ENCODE results near the gene ABCA12. TPM values are rescaled to one million over a fixed set of nuclear protein-coding genes. Genes with fewer than 3 reads are reported as not detected.
A peak's percentile ranks its signal among the peaks of the same experiment; 100 is the strongest.

The ABCA12 gene
- total RNA-seq, 1 experiment from 2014 or later = 1.3 TPM

GRCh38 chr2:215002500-215002899, 135.9 kb downstream of the ABCA12 start:
- TF ChIP-seq EZH2phosphoT487 (IDR thresholded peaks at IDR 0.05; ENCODE audit: borderline replicate concordance) = no peak
- no peak for TF ChIP-seq SP1 (IDR thresholded peaks at IDR 0.05; ENCODE audit: low read depth)
- TF ChIP-seq JUND (IDR thresholded peaks at IDR 0.05) = no peak
- TF ChIP-seq ZNF274 (IDR thresholded peaks at IDR 0.05; ENCODE audit: low read depth, low read length) = no peak
- 0 out of 2 replicates have a peak, but pooled peaks have one; percentile 22 for TF ChIP-seq EGR1 (IDR thresholded peaks at IDR 0.05; ENCODE audit: low read depth)
- no peak for TF ChIP-seq POLR2AphosphoS5 (IDR thresholded peaks at IDR 0.05; ENCODE audit: low read depth, low read length)
- TF ChIP-seq CTCF (IDR thresholded peaks at IDR 0.05 in 2 of 3, conservative IDR thresholded peaks at IDR 0.05 in 1 of 3; ENCODE audit: borderline replicate concordance in 1 of 3, insufficient read depth in 1 of 3, low read depth in 2 of 3, low read length in 2 of 3) = peak; percentile 45 to 76 (median 62); a peak in 5 of 6 replicates
- TF ChIP-seq ELF1 (IDR thresholded peaks at IDR 0.05; ENCODE audit: borderline replicate concordance, low read depth) = no peak
- no peak for TF ChIP-seq ZFX (IDR thresholded peaks at IDR 0.05)
- no peak for TF ChIP-seq EZH2 (IDR thresholded peaks at IDR 0.05)
- no peak for TF ChIP-seq CEBPB (IDR thresholded peaks at IDR 0.05; ENCODE audit: low read depth)
- no peak for TF ChIP-seq TCF7L2 (IDR thresholded peaks at IDR 0.05; ENCODE audit: borderline replicate concordance, extremely low read depth, insufficient read depth, insufficient read length)
- no peak for TF ChIP-seq SIN3A (IDR thresholded peaks at IDR 0.05; ENCODE audit: low read depth)
- TF ChIP-seq YY1 (IDR thresholded peaks at IDR 0.05; ENCODE audit: extremely low read depth, insufficient replicate concordance, low read depth, low read length) = no peak
- TF ChIP-seq ZBTB33 (IDR thresholded peaks at IDR 0.05; ENCODE audit: extremely low read depth, insufficient replicate concordance, low read length) = no peak
- TF ChIP-seq RAD21 (IDR thresholded peaks at IDR 0.05; ENCODE audit: low read depth) = peak; percentile 72
- TF ChIP-seq FOSL1 (IDR thresholded peaks at IDR 0.05; ENCODE audit: low read depth) = no peak
- TF ChIP-seq MAX (IDR thresholded peaks at IDR 0.05) = no peak
- no peak for TF ChIP-seq CBX3 (IDR thresholded peaks at IDR 0.05; ENCODE audit: low read depth)
- TF ChIP-seq ATF3 (IDR thresholded peaks at IDR 0.05) = no peak
- ATAC-seq (peak; percentile 74), DNase-seq (ENCODE audit: low read depth, low spot score) (peak; percentile 31)
- intact Hi-C loops (cut with micrococcal nuclease) = loop anchor here (2.0 to 5.0 kb wide), 2 partner anchors 1196 to 1750 kb away; no protein-coding TSS in a partner anchor
- Histone ChIP-seq H3K36me3 (ENCODE audit: control insufficient read depth in 1 of 2, insufficient read depth in 2 of 2, low read length in 2 of 2) (no peaks in the 10 kb centered on the region), H3K4me3 (replicated peaks in 1 of 2; ENCODE audit: low read depth in 1 of 2, low read length in 2 of 2) (no peak overlapping the region), H2AFZ (ENCODE audit: low read depth, low read length, poor library complexity, severe bottlenecking) (peak overlapping the region; percentile 53), H3K4me2 (ENCODE audit: low read length) (0 out of 2 replicates have a peak overlapping the region, but pooled peaks have one; percentile 1), H3K9me3 (ENCODE audit: control insufficient read depth in 1 of 2, insufficient read depth in 1 of 2, low read depth in 1 of 2, low read length in 2 of 2) (no peaks in the 10 kb centered on the region), H3K9ac (ENCODE audit: low read length) (no peak overlapping the region), H3K79me2 (ENCODE audit: insufficient read depth, low read length) (no peaks in the 10 kb centered on the region), H3K27ac (ENCODE audit: low read depth, low read length) (no peak overlapping the region), H3K9me2 (ENCODE audit: insufficient read depth) (no peaks in the 10 kb centered on the region), H4K20me1 (ENCODE audit: insufficient read depth) (no peaks in the 10 kb centered on the region), H3K4me1 (ENCODE audit: control insufficient read depth in 1 of 2, insufficient read depth in 2 of 2, low read length in 2 of 2) (peaks cover 0 to 2% of the 10 kb centered on the region in 2 experiments; a peak in 2 of 4 replicates), H3K27me3 (ENCODE audit: insufficient read depth, low read length) (no peaks in the 10 kb centered on the region)
- RAD21 ChIA-PET (ENCODE audit: low non-redundant PET in 1 of 2, low total read pairs in 2 of 2, uncharacterized antibody in 2 of 2, unreplicated experiment in 2 of 2) = interaction anchor here in 1 of 2 experiments (0.5 kb wide), 1 partner anchor 889 kb away, joined by 4 read pairs; no protein-coding TSS in a partner anchor
- CTCF ChIA-PET = no interaction called here
- POLR2A ChIA-PET = no interaction called here
- no TSS peak for BruUV-seq (replicated peaks)

Data from HCT116 (cell line).